CD4-positive, alpha-beta T cell treated with Interleukin-2 at 100 ng/mL for 4 hours (primary cell): ENCODE results near the gene DNAJB7.
"Not testable (repeated sequence)": the region's sequence is repeated elsewhere in the genome, so short reads cannot be mapped to it uniquely, and the experiment has no call there.

Experiments
- DNase-seq: peaks from one replicate; pipeline ENCODE4 v3.0.0-alpha.2; 2020; ENCODE audit warnings: low spot score

DNAJB7 gene

DNA sequence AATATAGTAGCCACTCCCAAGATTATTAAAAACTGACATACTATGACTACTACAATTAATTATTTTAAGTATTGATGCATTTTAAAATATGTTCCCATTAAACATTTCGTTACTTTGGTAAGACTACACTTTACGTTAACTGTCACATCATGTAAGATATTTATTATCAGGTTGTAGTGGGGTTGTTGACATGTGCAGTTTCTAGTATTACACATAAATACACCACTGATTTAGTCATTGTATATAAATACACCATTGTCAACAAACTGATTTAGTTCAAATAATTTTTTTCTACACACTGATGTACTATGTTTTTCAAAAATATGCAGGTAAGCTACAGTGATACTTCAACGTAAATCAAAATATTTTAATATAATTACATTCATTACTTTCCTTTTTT, 17.0 kb downstream of the DNAJB7 start:
- DNase-seq = no peak

DNA sequence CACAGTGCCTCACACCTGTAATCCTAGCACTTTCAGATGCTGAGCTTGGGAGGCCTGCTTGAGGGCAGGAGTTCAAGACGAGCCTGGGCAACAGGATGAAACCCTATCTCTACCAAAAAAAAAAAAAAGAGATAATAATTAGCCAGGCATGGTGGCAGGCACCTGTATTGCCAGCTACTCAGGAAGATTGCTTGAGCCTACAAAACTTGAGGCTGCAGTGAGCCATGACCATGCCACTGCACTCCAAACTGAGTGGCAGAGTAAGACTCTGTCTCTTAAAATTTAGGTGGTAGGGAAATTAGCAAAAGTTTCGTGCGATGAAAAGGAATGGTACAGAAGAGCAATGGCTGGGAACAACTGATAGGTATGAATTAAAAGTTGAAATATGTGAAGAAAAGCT, 23.4 kb downstream of the DNAJB7 start:
- DNase-seq = no peak

DNA sequence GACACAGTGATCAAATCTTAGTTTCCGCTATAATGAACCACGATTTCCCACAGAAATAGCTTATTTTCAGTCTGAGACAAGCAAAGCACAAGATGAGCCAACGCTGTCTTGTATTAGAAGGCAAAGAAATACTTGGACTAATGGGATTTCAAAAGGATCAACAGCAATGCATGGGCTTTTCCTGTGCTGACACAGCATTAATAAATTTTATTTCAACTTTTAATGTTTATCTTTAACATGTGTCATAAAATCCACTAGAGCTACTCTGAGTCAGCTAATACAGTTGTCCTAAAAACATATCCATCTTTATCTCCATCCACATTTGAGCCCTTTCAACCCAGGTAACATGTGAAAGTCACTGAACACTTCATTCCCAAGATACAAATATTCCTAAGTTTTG, 27.3 kb downstream of the DNAJB7 start:
- DNase-seq = no peak

DNA sequence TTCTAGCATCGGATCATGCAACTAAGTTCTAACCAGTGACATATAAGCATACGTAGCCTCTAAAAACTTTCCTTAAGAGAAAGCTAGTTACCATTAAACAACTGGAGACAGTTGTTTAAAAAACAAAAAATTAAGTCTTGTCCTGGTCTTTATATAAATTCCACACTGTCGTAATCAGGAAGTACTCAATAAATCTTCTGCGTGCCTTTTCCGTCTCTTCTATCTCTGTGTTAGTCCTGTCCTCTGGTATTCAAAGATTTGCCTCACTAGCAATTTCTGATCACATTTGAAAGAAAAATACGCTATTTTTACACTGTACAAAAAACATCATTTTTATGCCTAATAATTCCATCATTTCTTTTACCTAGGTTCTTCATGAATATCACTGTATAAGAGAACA, 32.8 kb downstream of the DNAJB7 start:
- DNase-seq = no peak

DNA sequence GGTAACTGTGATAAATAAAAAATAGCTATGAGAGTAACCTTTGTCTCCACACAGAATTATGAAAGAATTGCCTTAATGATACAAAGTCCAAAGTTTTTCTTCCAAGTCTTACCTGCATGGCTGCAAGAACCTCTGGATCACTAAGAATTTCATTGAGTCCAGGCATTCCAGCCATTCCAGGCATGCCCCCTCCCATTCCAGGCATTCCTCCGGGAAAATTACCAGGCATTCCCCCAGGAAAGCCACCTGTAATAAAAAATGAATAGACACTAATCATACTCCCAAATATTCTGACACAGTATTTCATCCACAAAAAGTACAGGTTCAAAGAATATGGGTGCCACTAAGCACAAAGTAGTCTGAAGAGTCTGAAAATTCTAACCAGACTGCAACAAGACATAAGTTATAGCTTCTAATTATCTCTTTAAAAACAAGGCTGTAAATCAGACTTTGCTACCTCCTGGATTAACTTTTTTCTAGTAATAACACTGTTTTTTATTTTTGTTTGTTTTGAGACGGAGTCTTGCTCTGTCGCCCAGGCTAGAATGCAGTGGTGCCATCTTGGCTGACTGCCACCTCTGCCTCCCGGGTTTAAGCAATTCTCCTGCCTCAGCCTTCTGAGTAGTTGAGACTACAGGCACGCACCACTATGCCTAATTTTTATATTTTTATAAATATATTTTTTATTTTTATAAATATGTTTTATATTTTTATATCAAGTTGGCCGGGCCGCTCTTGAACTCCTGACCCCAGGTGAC, 34.8 kb downstream of the DNAJB7 start:
- DNase-seq = no peak

DNA sequence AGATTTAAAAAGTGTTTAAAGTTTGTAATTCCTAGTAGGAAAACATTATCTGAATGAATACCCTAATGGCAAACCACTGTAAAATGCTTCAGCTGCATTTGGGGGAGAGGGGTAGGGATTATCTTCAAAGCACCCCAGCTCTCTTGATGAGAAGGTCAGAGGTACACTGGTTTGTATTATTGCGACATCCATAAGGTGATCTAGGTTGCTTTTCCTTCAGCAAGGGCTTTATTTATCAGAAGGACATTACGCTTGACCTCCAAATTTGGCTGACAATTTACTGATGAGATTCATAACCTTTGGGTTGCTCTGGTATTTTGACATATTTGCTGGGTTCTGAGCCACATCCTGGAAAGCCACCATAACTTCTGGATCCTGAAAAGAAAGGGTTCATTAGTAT, 35.6 kb downstream of the DNAJB7 start:
- not testable (repeated sequence) for DNase-seq

DNA sequence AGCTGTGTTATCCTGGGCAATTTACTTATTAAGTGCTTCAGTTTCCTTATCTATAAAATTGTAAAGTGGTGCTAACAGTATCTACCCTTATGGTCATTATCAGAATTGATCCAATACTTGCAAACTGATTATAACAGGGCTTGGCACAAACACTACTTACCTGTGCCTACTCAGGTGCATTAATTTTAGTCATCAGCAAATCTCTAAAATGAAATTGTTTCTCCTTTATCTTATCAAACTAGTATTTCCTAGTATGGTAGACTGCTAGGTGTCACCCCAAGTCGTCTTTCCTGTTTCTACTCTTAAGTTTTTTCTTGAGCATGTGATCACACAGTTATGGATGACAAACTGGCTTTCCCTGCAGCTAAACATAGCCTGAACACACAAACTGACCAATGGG, 38.5 kb downstream of the DNAJB7 start:
- DNase-seq = no peak

DNA sequence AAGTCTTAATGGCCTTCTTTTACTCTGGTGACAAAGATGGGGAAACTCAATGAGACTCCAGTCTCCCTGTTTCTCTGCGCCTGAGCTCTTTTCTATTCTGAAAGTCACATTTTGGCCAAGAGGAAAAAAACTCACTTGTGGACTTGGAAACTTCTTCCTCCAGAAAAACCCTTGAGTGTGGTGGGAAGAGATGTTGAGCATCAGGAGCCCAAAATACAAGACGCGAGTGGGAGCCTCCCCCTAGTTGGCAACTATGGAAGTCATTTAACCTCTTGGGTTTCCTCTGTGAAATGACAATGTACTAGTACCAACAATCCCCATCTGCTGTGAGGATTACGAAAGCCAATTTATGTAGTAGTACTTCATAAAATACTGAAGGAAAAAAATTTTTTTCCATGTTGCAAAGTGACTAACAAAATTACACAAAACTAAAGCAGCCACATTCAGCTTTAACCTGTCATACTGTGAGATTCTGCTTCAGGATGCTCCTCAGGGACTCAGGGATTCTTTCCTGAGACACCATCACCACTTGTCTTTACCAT, 42.2 kb downstream of the DNAJB7 start:
- no peak for DNase-seq

DNA sequence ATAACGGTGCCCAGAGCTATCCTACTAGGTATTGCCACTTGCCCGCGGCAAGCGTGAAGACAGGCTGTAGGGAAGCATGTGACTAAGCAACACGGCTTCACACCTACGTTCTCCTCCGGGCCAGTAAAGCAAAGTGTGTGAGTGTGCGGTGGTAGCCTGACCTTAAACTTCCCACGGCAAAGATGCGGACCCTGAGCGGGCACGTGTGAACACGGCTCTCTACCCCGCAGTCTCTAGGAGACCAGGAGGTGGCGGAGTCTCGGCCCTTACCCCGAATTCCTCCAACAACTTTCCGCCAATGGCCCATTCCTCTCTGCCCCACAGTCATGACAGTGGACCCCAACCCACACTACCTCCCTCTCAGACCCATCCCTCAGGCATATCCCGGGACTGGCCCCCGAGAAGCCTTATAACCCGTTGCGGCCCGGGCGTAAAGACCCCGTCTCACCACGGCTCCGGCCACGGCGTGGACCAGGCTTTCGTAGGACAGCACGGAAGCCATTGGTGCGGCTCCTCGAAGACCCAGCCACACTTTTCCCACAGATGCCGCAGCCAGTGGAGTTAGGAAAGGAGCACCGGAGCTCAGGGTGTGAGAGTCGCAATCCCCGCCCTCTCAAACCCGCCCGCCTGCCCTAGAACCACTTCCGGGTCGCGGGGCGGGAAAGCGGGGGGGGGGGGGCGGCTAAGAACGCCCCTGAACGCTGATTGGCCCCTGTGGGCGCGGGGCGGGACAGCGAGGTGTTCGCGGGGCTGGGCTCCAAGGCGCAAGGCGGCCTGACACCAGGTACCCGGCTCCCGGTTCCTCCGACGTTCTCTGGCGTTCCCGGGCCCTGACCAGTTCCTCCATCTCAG, 42.9 kb downstream of the DNAJB7 start, which contains the start of gene SLC25A17:
SLC25A17 (minus strand) TSS at position 600 of the 852 bp plus-strand sequence; CDS start at position 502, 98 bp downstream.
- DNase-seq = peak; percentile 86

DNA sequence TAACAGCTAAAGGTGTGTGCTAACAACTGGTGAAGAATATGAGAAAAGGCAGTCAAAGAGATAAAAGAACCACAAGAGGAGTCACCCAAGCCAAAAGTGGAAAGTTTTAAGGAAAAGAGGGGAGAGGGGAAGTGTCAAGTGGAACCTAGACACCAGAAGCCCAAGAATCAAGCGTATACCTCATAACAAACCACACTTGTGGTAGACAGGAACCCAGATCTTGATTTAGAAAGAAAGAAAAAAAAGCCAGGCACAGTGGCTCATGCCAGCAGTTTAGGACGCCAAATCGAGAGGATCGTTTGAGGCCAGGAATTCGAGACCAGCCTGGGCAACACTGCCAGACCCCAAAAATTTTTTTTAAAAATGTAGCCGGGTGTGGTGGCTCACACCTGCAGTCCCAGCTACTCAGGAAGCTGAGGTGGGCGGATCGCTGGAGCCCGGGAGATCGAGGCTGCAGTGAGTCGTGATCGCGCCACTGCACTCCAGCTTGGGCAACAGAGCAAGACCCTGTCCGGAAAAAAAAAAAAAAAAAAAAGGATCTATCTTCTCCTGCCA, 43.6 kb downstream of the DNAJB7 start:
- DNase-seq = peak; percentile 6

DNA sequence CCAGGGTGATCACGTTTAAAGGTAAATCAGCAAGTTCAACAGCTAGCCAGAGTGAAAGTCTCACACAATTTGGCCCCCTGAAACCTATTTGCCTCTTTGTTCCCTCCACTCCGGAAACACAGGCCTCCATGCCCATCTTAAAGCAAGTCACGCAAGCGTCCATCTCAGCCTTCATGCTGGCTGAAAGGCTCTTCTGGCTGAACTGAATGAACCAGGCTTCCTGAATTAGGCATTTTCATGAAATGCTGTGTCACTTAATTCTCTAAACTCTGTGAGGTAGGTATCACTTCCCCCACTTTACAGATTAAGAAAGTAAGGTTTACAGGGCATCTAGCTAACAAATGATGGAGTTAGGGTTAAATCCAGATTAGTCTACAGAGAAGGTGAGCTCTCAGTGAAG, 44.2 kb downstream of the DNAJB7 start:
- DNase-seq = no peak

DNA sequence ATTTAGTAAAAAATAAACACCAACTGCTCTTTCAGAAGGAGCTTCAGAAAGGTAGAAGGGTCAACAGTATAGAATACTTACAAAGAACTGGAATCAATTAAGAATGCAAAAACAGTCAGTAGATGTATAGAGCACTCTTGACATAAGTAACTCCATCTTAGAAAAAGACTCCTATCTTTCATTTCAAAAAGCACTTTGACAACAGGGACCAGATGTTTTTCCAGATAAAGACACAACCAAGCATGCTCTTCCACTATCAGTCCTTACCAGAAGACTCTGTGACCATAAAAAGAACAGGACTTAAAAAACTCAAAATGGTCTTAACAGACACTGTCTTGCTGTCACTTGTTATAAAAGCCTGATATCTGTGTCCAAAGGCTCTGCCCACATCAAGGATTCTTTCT, 48.0 kb downstream of the DNAJB7 start:
- no peak for DNase-seq
